ENCODE measurements around the gene THSD4.
"Not testable (repeated sequence)": the region's sequence is repeated elsewhere in the genome, so short reads cannot be mapped to it uniquely, and the experiment has no call there.

THSD4 gene

DNA sequence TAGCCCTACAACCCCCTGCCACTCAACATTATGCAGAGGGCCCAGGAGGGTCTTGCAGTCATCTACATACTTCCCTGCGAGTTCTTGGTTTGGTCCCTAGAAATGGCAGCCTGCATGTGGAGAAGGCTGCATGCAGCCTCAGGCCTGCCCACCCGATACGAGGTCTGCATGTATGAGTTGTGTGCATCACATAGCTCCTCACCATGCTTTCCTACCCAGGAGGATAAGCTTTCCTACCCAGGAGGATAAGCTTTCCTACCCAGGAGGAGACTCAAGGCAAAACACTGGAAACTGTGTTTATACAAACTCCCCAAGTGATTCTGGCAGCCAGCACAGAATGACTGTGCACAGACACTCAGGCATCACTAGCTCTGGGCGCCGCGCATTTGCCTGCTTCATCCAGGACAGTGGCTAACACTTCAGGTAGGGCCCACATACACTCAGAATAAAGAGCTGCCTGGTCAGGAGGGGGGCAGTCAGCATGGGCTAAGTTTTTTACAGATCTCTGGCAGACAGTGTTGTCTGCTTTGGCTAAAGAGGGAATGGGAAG, 187.7 kb downstream of the THSD4 start:
- no peak for DNase-seq

DNA sequence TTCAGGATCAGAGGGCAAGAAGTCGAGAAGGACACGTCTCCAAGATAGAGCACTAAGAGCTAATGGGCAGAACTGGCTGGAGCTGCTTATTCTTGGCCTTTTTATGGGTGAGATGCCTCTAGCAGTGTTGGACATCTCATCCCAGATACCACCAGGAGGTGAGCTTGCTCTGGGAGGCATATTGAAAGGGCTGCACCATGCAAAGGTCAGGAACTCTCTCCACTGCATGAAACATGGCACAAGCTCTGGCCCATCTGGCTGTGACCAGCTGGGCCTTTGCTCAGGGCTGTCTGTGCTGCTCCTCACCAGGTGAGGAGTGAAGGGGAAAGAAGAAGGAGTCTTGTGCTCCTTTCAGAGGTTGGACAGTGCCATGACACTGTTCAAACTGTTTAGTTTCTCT, 188.7 kb downstream of the THSD4 start:
- DNase-seq = no peak

DNA sequence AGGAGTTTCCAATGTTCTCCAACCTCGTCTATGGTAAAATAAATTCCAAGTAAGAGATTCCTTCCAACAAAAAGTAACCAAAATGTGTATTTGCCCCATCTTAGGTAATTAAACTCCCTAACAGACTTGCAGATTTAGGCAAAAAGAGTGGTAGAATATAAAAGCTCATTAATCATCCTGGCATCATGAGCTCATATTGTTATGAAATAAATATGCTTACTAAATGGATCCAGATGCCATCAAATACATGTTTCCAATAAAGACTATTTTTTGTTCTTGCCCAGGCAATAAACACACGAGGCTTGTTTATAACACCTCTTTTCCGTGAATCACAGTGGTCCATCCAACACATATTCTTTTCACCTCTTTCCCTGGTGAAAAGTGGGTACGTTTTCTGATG, 189.4 kb downstream of the THSD4 start:
- DNase-seq = no peak

DNA sequence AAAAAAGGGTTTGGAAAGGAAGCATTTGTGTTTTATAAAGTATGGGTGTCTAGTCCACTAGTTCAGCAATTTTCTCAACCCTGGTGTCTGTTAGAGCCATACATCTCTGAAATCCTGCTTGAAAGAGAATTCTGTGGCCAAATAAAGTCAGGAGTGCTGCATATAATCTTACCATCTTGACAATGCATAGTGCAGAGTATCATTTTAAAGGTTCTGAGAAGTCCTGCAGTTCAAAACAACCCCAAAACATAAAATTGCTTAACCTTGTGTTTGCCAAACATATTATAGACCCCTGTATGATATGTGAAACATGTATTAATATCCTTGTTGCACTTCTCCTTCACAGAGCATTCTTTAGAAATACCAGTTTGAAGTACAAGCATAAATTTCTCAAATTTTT, 191.3 kb downstream of the THSD4 start:
- no peak for DNase-seq

DNA sequence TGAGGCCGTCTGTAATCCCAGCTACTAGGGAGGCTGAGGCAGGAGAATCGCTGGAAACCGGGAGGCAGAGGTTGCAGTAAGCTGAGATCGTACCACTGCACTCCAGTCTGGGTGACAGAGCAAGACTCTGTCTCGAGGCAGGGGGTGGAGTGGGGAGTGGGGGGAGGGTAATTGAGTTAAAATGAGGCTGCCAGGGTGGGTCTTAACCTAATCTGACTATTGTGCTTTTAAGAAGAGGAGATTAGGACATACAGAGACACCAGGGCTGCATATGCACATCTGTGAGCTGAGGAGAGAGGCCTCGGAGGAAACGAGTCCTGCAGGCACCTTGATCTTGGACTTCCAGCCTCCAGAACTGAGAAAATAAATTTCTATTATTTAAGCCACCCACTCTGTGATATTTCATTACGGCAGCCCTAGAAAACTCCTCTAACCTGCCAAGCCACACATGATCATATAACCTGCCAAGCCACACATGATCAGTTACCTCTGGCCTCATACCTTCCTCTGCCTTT, 197.0 kb downstream of the THSD4 start:
- DNase-seq = no peak

DNA sequence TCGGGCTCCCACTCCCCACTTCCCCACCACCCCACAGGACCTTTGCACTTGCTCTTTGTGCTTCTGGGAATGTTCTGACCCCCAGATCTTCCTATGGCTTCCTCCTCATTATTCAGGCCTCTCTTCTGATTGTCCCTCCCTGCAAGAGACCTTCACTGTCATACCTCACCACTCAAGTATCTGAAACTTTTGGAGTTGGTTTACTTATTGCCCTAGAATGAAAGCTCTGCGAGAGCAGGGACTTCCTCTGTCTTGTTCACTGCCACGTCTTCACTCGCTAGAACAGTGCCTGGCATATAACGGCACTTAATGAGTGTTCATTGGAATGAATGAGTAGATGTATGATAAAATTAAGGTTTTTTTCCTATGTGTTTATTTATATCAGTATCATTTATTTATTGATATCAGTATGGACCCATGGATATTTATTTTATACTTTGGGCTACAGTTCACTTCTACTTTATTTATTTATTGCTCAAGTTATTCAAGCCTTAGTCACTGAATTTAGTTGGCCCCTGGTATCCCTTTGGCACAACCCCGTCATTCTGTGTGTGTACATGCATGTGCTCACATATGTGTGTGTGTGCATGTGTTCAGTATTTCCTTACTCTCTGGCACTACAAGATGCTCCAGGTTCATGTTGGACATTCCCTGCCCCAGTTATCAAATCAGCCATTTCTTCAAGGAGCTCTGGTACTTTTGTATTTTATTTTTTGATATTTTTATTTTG, 197.6 kb downstream of the THSD4 start:
- DNase-seq = no peak

DNA sequence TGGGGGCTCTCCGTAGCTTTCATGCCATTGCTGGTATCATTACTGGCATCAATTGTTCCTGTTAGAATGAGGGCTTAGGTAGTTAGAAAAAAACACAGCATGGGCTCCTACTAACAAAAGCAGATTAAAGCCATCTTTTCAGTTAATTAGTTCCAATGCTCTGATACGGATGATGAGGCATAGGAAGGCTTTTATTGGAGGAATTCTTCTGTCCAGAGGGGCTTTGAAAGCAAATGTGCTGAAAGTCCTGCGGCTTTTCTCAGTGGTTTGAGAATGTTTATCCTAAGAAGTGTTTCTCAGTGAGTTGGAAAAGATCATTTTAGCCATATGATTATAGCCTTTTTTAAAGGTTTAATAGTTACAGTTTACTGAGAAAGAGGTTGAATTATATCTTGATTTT, 198.5 kb downstream of the THSD4 start:
- no peak for DNase-seq

DNA sequence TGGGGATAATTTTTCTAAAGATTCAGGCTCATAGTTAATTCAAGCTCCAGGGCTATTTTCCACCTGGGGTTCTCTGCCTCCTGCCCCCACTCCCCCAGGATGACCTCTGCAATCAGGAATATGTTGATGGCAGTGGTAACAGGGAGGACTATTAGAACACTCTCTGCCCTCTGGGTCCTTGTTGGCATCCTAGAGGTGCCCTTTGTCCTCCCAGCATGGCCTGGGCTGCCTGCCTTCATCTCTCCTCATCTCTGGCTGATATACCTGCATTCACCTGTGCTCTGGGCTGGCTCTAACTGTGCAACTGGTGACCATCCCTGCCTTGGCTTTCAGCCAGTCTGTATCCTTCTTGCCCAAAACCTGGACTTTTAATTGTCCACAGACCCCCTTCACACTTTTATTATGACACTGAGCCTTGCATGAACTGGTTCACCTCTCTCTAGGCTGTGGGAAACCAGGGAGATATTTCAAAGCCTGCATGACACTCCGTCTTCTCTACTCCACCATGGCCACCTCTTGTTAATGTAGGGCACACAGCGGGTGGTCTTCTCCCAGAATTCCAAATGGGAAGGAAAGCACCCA, 199.8 kb downstream of the THSD4 start:
- no peak for DNase-seq

DNA sequence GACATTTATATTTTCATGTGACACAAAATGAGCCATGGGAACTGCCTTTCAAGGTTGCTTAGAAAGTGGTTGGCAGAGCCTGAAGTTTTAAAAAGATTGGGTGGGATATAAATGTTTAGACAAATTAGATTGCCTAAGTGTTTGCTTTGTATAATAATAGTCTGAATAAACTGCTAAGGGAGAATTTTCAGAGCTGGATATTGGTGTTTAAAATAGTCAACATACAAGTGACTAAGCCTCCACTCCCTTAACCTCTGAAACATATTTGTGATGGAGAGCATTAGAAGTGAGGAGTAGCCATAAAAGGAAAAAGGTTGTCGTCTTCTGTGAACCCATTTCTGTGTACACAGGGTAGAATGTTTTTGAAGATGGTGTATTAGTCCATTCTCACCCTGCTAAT, 201.6 kb downstream of the THSD4 start:
- DNase-seq = no peak

DNA sequence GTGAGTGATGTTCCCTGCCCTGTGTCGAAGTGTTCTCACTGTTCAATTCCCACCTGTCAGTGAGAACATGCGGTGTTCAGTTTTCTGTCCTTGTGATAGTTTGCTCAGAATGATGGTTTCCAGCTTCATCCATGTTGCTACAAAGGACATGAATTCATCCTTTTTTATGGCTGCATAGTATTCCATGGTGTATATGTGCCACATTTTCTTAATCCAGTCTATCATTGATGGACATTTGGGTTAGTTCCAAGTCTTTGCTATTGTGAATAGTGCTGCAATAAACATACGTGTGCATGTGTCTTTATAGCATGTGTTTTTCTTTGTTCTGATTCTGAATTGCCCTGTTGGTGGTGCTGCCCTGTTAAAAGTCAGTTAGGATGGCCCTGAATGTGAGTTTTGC, 204.2 kb downstream of the THSD4 start:
- DNase-seq = not testable (repeated sequence)

DNA sequence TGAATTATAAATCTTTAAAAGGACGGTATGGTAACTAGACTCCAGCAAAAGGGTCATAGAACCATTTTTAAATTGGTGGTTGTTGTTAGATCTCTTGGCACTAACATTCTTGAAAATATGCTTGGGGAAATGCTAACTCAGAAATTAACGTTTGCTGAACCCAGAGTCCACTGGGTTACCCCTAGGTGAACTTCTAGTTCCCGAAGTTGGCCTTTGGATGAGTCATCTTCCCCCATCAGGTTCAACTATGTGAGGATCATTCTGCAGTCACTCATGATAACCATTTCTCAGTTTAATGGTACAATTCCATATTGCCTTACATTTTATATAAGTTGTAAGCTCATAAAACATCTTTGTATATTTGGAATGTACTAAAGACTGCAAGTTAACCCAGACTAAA, 204.7 kb downstream of the THSD4 start:
- no peak for DNase-seq

DNA sequence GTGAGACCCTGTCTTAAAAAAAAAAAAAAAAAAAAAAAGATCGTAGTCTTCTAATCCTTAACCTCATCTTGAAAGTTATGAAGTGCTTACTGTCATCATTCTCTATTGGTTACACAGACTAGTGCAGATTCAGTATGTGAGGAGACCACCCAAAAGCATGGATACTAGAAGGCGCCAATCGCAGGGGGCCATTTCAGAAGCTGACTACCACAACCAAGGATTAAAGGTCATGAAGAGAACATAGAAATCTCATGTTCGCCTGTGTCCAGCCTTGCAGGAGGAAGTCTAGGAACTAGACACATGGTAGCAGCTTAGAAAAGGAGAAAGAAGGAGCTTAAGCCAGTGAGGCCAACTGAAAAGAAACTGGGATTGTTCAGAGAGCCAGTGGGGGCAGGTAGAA, 207.8 kb downstream of the THSD4 start:
- DNase-seq = no peak

DNA sequence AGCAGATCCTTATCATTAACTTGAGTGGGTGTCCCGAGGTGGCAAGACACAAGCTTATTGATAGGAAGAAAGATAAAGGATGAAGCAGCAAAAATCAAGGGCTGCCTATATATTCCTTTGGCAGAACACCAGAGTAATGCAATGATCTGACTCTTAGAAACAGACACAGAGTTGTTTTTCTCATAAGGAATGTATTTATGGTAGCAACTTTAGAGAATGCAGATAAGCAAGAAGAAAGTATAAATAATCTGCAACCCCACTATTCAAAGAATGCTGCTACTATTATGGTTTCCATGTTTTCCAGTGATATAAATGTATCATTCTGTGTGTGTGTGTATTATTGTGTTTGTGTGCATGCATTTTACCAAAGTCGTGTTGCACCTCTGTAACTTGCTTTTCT, 208.3 kb downstream of the THSD4 start:
- DNase-seq = no peak

DNA sequence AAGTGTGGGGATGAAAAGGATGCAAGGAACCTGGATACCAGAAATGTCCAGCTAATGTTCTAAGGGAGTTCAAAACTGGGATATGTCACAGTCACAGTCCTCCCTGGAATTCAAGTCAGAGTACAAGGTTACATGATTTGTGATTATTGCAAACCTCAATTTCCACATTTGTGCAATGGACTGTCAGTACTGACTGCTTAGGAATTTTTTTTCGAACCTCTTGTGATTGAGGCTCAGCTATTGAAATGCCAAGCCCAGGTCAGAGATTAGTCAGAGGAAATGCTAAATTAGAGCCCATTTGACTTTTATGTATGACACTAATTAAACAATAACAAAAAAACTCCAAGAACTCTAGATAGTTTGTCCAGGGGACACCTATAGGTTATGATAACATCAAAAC, 210.2 kb downstream of the THSD4 start:
- no peak for DNase-seq

DNA sequence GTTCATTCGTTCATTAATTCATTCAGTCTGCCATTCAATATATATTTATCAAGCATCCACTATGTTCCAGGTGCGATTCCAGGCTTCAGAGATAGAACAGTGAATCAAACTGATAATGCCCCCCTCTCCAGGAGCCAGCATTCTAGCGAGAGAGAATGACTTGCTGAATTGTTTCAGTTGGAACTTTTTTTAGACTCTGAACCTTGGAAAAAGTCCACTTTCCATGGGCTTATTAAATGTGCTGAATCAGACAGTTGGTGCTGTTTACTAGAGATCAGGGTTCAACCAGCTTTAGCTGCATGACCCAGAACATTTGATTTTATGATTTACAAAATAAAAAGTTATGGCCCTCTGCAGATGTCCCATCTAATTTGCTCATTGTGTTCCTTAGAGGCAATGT, 213.2 kb downstream of the THSD4 start:
- no peak for DNase-seq

DNA sequence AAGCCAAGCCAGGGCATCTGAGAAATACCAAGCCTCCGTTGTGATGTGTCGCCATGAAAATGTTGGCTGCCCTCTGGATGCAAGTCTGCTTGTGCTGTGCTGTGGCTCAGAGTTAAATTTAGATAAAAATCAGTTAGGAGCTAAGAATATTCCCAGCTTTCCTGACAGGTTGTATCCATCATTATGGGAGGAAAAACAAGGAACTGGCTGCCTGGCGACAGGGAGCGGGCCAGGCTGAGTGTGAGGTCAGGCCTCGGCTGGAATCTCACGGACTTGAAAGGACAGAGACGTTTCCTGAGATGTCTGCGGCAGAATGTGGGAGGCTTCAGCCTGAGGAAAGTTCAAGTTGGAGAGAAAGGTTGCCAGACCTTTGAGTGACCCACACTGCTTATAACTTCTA, 213.8 kb downstream of the THSD4 start:
- DNase-seq = no peak

DNA sequence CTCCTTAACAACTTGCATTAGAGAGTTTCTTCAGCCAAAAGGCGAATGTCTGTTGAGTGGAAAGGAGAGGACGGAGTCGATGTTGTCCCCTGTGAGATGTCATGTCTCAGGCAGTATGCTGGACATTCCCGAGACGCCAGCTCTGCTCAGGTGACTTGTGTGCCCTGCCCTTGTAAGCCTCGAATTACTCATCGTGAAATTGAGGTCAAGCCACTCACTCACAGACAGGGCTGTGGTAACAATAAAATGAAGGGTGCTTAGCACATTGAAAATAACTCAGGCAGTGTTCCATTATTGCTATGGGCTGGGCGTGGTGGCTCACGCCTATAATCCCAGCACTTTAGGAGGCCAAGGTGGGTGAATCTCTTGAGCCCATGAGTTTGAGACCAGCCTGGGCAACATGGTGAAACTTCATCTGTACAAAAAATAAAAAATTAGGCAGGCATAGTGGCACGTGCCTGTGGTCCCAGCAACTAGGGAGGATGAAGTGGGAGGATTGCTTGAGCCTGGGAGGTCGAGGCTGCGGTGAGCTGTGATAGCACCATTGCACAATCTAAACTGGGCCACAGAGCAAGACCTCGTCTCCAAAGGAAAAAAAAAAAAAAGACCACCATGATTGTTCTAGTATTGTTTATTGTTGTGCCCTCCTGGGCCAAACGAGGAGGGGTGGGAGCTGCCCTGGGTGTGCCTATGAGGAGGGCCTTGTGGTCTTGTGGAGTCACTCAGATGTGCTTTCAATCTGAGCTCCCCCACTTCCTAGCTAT, 214.4 kb downstream of the THSD4 start:
- DNase-seq = no peak

DNA sequence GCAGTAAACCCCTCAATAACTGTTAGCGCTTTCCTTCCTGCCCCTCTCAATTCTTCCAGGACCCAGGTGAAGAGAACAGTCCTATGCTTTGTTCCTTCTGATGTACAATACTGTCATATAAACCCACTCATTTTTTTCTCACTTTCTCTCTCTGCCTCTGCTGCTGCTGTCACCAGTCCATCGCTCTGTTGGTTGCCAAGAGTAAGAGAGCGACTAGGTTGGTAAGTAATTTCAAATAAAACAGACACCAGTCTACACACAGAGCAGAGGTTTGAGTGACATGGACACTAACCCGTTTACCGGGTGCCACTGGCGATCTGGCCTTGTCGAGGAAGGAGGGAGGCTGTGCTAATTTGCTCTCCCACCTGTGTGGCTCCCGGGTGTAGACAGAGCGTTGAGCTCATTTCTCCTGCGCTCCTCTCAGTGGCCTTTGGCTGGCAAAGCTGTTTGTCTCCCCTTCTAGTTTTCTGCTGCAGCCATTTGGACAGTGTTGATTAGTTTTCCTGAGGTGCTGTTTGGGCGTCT, 215.4 kb downstream of the THSD4 start:
- no peak for DNase-seq

DNA sequence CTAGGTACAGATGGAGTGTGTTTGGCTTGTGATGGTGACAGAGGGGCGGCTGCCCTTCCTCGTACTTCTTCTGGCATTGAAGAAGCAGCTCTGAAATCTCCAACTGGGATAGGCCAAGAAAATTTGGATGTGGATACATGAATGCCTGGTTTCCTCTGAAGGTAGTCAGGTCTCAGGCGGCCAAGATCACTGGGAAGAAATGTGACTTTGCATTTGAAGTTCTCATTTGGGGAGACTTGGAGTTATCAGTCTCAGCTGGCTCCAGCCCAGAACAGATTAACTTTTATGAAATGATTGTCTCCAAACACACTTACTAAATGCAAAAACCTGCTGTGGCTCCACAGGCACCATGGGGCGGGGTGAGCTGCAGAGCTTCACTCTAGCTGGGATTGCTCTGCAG, 215.9 kb downstream of the THSD4 start:
- no peak for DNase-seq

DNA sequence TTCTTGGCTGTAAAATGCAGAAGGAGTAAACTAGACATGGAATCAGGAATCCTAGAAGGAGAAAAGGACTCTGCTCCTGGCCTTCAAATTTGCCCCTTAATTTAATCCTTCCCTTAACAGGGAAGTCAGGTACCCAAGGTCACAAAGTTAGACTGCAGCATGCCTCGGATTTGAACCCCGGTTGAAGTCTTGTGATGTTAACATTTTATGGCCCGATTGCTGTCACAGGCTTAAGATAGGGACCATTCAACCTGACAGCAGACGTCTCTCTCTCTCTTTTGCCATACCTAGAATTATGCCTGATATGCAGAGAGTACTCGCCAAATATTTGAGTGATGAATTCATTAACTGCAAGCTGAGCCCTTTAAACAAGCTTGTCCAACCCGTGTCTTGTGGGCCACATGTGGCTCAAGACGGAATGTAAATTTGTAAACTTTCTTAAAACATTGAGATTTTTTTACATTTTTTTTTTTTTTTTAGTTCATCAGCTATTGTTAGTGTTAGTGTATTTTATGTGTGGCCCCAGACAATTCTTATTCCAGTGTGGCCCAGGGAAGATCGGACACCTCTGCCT, 217.2 kb downstream of the THSD4 start:
- DNase-seq = no peak

DNA sequence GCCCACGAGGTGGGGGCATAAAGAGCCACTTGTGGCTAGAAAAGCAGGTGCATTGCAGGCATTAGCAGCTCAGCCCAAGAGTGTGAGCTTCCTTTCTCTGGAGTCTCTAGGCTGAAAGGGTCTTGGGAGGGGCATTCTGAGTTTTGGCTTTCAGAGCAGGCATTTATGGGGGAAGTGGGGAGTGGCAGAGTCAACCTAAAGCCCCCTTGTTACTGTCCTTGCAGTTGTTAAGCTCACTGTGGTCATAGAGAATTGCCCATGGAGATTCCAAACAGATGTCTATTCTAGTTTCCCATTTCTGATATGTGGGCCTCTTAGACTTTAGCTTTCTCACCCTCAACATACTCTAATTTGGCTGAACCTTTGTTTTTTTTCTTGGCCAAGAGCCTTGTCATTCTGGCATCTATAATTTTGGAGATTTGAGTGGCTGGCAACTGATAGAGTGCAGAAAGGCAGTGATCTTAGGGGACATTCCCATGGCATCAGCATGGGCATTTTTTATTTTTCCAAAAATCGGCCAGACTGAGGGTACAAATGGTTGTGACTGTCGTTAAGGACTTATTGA, 217.9 kb downstream of the THSD4 start:
- no peak for DNase-seq

DNA sequence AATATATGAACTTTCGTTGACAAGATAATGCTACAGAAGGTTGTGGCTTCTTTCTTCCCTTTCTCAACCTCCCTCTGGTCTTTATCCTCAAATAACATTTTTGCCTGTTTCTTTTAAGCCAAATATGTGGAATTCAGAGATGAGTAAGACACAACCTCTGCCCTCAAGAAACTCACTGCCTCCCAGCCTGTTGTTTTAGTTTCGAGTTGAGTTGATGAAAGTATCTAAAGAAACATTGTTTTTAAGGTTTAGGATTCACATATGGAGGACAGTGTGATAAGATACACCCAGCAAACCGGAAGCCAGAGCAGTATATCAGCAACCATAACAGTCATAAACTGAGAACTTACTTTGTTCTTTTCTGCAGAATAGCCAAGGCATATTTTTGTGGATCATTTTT, 218.6 kb downstream of the THSD4 start:
- DNase-seq = no peak

DNA sequence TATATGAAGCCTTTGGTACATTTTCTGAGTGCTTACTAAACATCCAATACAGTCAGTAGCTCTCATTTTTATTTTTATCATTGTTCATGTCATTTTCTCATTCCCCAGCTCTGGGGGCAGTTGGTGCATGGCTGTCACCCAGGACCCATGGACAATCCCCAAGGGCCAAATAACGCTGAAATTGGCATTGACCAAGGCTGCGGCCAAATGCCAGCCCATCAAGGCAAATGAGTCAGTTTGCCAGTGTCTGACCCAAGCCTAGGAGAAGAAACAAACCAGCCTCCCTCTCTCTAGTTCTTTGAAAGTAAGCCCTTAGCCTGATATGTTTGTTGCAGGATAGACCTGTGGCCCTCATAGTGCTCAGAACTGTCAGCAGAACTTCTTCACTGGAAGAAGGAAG, 219.2 kb downstream of the THSD4 start:
- no peak for DNase-seq
